Activated B cell treated with CpG ODN at 0.5 μM for 24 hours (primary cell): ENCODE measurements around the gene NOS1AP. TPM values are rescaled to one million over a fixed set of nuclear protein-coding genes. Genes with fewer than 3 reads are reported as not detected.

Source experiments
- ATAC-seq: fragments of 200-7000 bp; cut with Tn5 transposase; one replicate; pipeline ENCODE4 v1.10.0; 2021; ENCODE audit warnings: low read depth, mild to moderate bottlenecking, moderate library complexity
- CTCF ChIA-PET: fragments of 350-600 bp; sonication (Branson Sonifier 250); formaldehyde crosslinking; loops from one replicate; lab custom pipeline; 2021; ENCODE audit warnings: antibody characterized with exemption; lab: Charles Lee
- POLR2A ChIA-PET: fragments of 350-600 bp; sonication (Branson Sonifier 250); formaldehyde crosslinking; loops from one replicate; lab custom pipeline; 2021; ENCODE audit warnings: antibody characterized with exemption; lab: Charles Lee
- DNase-seq: peaks from one replicate; pipeline ENCODE4 v3.0.0; 2022
- H3K27ac Mint-ChIP-seq: one replicate; pipeline ENCODE4 v1.8.0; 2020; ENCODE audit warnings: mixed read lengths
- H3K27me3 Mint-ChIP-seq: one replicate; pipeline ENCODE4 v1.8.0; 2021; ENCODE audit warnings: mixed read lengths
- H3K36me3 Mint-ChIP-seq: one replicate; pipeline ENCODE4 v1.8.0; 2021; ENCODE audit warnings: low read depth, mixed read lengths
- H3K4me1 Mint-ChIP-seq: one replicate; pipeline ENCODE4 v1.8.0; 2021; ENCODE audit warnings: mixed read lengths
- H3K4me3 Mint-ChIP-seq: one replicate; pipeline ENCODE4 v1.8.0; 2020; ENCODE audit warnings: mild to moderate bottlenecking, mixed read lengths
- H3K9me3 Mint-ChIP-seq: one replicate; pipeline ENCODE4 v1.8.0; 2020; ENCODE audit warnings: mixed read lengths
- CTCF ChIP-seq: fragments of 200-600 bp; IDR thresholded peaks from one replicate; pipeline ENCODE4 v1.8.0; 2022; ENCODE audit warnings: antibody characterized with exemption, mild to moderate bottlenecking
- intact Hi-C: fragments of 100-400 bp; cut with micrococcal nuclease; formaldehyde crosslinking; loops from one replicate; pipeline ENCODE4 v1.15.1; 2024
- total RNA-seq: library from RNA; stranded (reverse); gene quantifications from 2 replicates; pipeline ENCODE4 v1.2.3, GENCODE V29; 2022

Gene NOS1AP
- total RNA-seq, 1 donor from 2014 or later = not detected

- ATAC-seq = no peak
- POLR2A ChIA-PET = no interaction called here
- no peak overlapping the region for H3K27ac Mint-ChIP-seq
- H3K4me3 Mint-ChIP-seq = no peak overlapping the region
- H3K27me3 Mint-ChIP-seq = peaks cover 4% of the 10 kb centered on the region
- peaks cover 12% of the 10 kb centered on the region for H3K4me1 Mint-ChIP-seq
- intact Hi-C loops = no loop called here
- no peak for DNase-seq
- TF ChIP-seq CTCF = no peak
- no peaks in the 10 kb centered on the region for H3K9me3 Mint-ChIP-seq
- H3K36me3 Mint-ChIP-seq = no peaks in the 10 kb centered on the region
- CTCF ChIA-PET = no interaction called here
Measured at GRCh38 chr1:162230517-162230916, 161.0 kb downstream of the NOS1AP start.

- H3K27me3 Mint-ChIP-seq = peaks cover 11% of the 10 kb centered on the region
Measured at GRCh38 chr1:162232034-162232711, 162.7 kb downstream of the NOS1AP start.

GRCh38 chr1:162233066-162233465 lies 163.6 kb downstream of the NOS1AP start:
- H3K36me3 Mint-ChIP-seq = no peaks in the 10 kb centered on the region
- ChIA-PET CTCF (no interaction called here), POLR2A (no interaction called here)
- no peak for TF ChIP-seq CTCF
- DNase-seq (no peak), ATAC-seq (no peak)
- H3K4me3 Mint-ChIP-seq = no peak overlapping the region
- no peak overlapping the region for H3K27ac Mint-ChIP-seq
- H3K4me1 Mint-ChIP-seq = peaks cover 12% of the 10 kb centered on the region
- intact Hi-C loops = no loop called here
- peaks cover 11% of the 10 kb centered on the region for H3K27me3 Mint-ChIP-seq
- no peaks in the 10 kb centered on the region for H3K9me3 Mint-ChIP-seq

More at GRCh38 chr1:162232034-162232711, 162.7 kb downstream of the NOS1AP start:
- Mint-ChIP-seq H3K36me3 (no peaks in the 10 kb centered on the region), H3K27ac (no peak overlapping the region), H3K4me1 (peaks cover 12% of the 10 kb centered on the region), H3K4me3 (no peak overlapping the region), H3K9me3 (no peaks in the 10 kb centered on the region)
- ChIA-PET POLR2A (no interaction called here), CTCF (no interaction called here)
- DNase-seq (no peak), ATAC-seq (no peak)
- intact Hi-C loops = no loop called here
- no peak for TF ChIP-seq CTCF

- H3K27me3 Mint-ChIP-seq = peaks cover 11% of the 10 kb centered on the region
- H3K27ac Mint-ChIP-seq = no peak overlapping the region
- POLR2A ChIA-PET = no interaction called here
- H3K4me3 Mint-ChIP-seq = no peak overlapping the region
- CTCF ChIA-PET = no interaction called here
- peaks cover 12% of the 10 kb centered on the region for H3K4me1 Mint-ChIP-seq
- no peaks in the 10 kb centered on the region for H3K36me3 Mint-ChIP-seq
- intact Hi-C loops = no loop called here
- no peak for ATAC-seq
- H3K9me3 Mint-ChIP-seq = no peaks in the 10 kb centered on the region
- DNase-seq = no peak
- TF ChIP-seq CTCF = no peak
Measured at GRCh38 chr1:162233937-162234336, 164.4 kb downstream of the NOS1AP start.

GRCh38 chr1:162234571-162234970 lies 165.1 kb downstream of the NOS1AP start:
- intact Hi-C loops = no loop called here
- no peak overlapping the region for H3K27ac Mint-ChIP-seq
- DNase-seq = no peak
- peaks cover 10% of the 10 kb centered on the region for H3K4me1 Mint-ChIP-seq
- POLR2A ChIA-PET = no interaction called here
- no peak for ATAC-seq
- TF ChIP-seq CTCF = no peak
- no peaks in the 10 kb centered on the region for H3K36me3 Mint-ChIP-seq
- no peak overlapping the region for H3K4me3 Mint-ChIP-seq
- H3K9me3 Mint-ChIP-seq = no peaks in the 10 kb centered on the region
- CTCF ChIA-PET = interaction anchor here (1.1 kb wide), 1 partner anchor 15 kb away, joined by 3 read pairs; no protein-coding TSS in a partner anchor
- peaks cover 14% of the 10 kb centered on the region for H3K27me3 Mint-ChIP-seq
